GM12801 (cell line): ENCODE results near the gene ICA1L.

Source experiments
- CTCF ChIP-seq: IDR thresholded peaks from one replicate; pipeline ENCODE4 v1.5.1; 2011; ENCODE audit warnings: control low read depth; ENCODE audit not compliant: insufficient read length; ENCODE audit errors: extremely low read depth

Gene ICA1L

GRCh38 chr2:202774104-202774503 lies 97.5 kb downstream of the ICA1L start:
- no peak for TF ChIP-seq CTCF

GRCh38 chr2:202773301-202773973 lies 98.1 kb downstream of the ICA1L start:
- TF ChIP-seq CTCF, result no peak

GRCh38 chr2:202771741-202772460 lies 99.7 kb downstream of the ICA1L start:
- no peak for TF ChIP-seq CTCF

GRCh38 chr2:202771336-202771735 lies 100.2 kb downstream of the ICA1L start:
- TF ChIP-seq CTCF, result no peak

- TF ChIP-seq CTCF, result no peak
Observed at GRCh38 chr2:202769201-202769600, 102.4 kb downstream of the ICA1L start.

- TF ChIP-seq CTCF, result no peak
Observed at GRCh38 chr2:202768273-202768672, 103.3 kb downstream of the ICA1L start.

- no peak for TF ChIP-seq CTCF
Observed at GRCh38 chr2:202765436-202765835, 106.1 kb downstream of the ICA1L start.
